MM.1S (cell line): ENCODE results near the gene PHC1.

Experiments
- DNase-seq: peaks from one replicate; pipeline ENCODE4 v3.0.0-alpha.2; 2015
- H2AFZ ChIP-seq: fragments of 300-600 bp; sonication (generic); 2 replicates; pipeline ENCODE4 v1.6.0; 2016; ENCODE audit warnings: antibody characterized with exemption, low read length
- H3F3A ChIP-seq: fragments of 300-600 bp; sonication (generic); 2 replicates; pipeline ENCODE4 v1.6.1; 2016; ENCODE audit warnings: mild to moderate bottlenecking, antibody characterized with exemption, low read length, moderate library complexity, mixed read lengths; ENCODE audit not compliant: insufficient read depth
- H3K27ac ChIP-seq: fragments of 300-600 bp; sonication (generic); 2 replicates; pipeline ENCODE4 v1.5.1; 2016; ENCODE audit warnings: mild to moderate bottlenecking, low read length
- H3K27me3 ChIP-seq: fragments of 300-600 bp; sonication (generic); replicated peaks from 2 replicates; pipeline ENCODE4 v1.6.0; 2016; ENCODE audit warnings: low read length; ENCODE audit not compliant: insufficient read depth
- H3K36me3 ChIP-seq: fragments of 300-600 bp; sonication (generic); replicated peaks from 2 replicates; pipeline ENCODE4 v1.6.1; 2016; ENCODE audit warnings: mild to moderate bottlenecking, low read length, mixed read lengths; ENCODE audit not compliant: insufficient read depth
- H3K4me1 ChIP-seq: fragments of 300-600 bp; sonication (generic); 2 replicates; pipeline ENCODE4 v1.6.1; 2016; ENCODE audit warnings: low read length, mixed read lengths
- H3K4me2 ChIP-seq: fragments of 300-600 bp; sonication (generic); 2 replicates; pipeline ENCODE4 v1.6.0; 2016; ENCODE audit warnings: low read depth, low read length
- H3K4me3 ChIP-seq: fragments of 300-600 bp; sonication (generic); 2 replicates; pipeline ENCODE4 v1.5.1; 2016; ENCODE audit warnings: low read length, mixed read lengths
- H3K79me2 ChIP-seq: fragments of 300-600 bp; sonication (generic); 2 replicates; pipeline ENCODE4 v1.6.1; 2016; ENCODE audit warnings: mixed run types, low read length, mixed read lengths
- H3K9ac ChIP-seq: fragments of 300-600 bp; sonication (generic); 2 replicates; pipeline ENCODE4 v1.6.1; 2016; ENCODE audit warnings: low read length, mixed read lengths
- H3K9me2 ChIP-seq: fragments of 300-600 bp; sonication (generic); replicated peaks from 2 replicates; pipeline ENCODE4 v1.6.1; 2016; ENCODE audit warnings: mild to moderate bottlenecking, low read length, mixed read lengths; ENCODE audit not compliant: insufficient read depth
- H3K9me3 ChIP-seq: fragments of 300-600 bp; sonication (generic); replicated peaks from 2 replicates; pipeline ENCODE4 v1.6.1; 2016; ENCODE audit warnings: mild to moderate bottlenecking, low read length, mixed read lengths; ENCODE audit not compliant: insufficient read depth
- H4K20me1 ChIP-seq: fragments of 300-600 bp; sonication (generic); 2 replicates; pipeline ENCODE4 v1.6.1; 2016; ENCODE audit warnings: mild to moderate bottlenecking, low read length, moderate library complexity, mixed read lengths; ENCODE audit not compliant: insufficient read depth
- EZH2 ChIP-seq: fragments of 300-600 bp; sonication (generic); optimal IDR thresholded peaks from 2 replicates; pipeline ENCODE3; 2017; ENCODE audit warnings: low read depth, mild to moderate bottlenecking, antibody characterized with exemption, low read length, mixed read lengths
- EZH2phosphoT487 ChIP-seq: fragments of 300-600 bp; sonication (generic); IDR thresholded peaks from 2 replicates; pipeline ENCODE4 v1.6.1; 2018; ENCODE audit warnings: antibody characterized with exemption, low read length
- TF ChIP-seq, protein P1 (sequence below): fragments of 300-600 bp; sonication (generic); IDR thresholded peaks from 2 replicates; pipeline ENCODE4 v1.5.1; 2016; ENCODE audit warnings: antibody characterized with exemption, low read length, mixed read lengths

The PHC1 gene

DNA sequence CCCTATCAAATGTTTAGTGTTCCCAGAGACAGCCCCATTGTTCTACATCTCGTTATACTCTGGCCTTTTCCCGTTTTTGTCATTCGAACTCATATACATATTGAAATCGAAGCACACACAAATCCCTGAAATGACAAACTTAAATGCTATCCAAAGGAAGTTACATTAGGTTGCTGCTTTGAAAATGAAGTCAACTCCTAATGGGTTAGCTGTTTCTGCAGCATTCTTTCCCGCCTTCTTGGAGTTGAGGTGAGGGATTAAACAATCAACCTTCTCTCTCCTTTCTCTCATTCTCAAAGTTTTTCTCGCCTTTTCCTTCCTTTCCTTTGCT, 642 bp upstream of the PHC1 start:
- no peak for DNase-seq
- H3K27ac ChIP-seq, result no peak overlapping the region
- no peak for TF ChIP-seq EZH2
- TF ChIP-seq, protein P1, sequence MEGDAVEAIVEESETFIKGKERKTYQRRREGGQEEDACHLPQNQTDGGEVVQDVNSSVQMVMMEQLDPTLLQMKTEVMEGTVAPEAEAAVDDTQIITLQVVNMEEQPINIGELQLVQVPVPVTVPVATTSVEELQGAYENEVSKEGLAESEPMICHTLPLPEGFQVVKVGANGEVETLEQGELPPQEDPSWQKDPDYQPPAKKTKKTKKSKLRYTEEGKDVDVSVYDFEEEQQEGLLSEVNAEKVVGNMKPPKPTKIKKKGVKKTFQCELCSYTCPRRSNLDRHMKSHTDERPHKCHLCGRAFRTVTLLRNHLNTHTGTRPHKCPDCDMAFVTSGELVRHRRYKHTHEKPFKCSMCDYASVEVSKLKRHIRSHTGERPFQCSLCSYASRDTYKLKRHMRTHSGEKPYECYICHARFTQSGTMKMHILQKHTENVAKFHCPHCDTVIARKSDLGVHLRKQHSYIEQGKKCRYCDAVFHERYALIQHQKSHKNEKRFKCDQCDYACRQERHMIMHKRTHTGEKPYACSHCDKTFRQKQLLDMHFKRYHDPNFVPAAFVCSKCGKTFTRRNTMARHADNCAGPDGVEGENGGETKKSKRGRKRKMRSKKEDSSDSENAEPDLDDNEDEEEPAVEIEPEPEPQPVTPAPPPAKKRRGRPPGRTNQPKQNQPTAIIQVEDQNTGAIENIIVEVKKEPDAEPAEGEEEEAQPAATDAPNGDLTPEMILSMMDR, result no peak
- TF ChIP-seq EZH2phosphoT487, result no peak
- no peaks in the 10 kb centered on the region for H4K20me1 ChIP-seq
- peak overlapping the region; percentile 61; the same call in 1 of the 2 replicates for H3K9ac ChIP-seq
- H3K4me1 ChIP-seq, result peaks cover 11% of the 10 kb centered on the region
- no peaks in the 10 kb centered on the region for H3K9me2 ChIP-seq
- H3K9me3 ChIP-seq, result no peaks in the 10 kb centered on the region
- H3K4me2 ChIP-seq, result peak overlapping the region; percentile 91
- peak overlapping the region; percentile 82 for H3K4me3 ChIP-seq
- H3K27me3 ChIP-seq, result no peaks in the 10 kb centered on the region
- H3K79me2 ChIP-seq, result no peaks in the 10 kb centered on the region
- peaks cover 3% of the 10 kb centered on the region; the same call in 1 of the 2 replicates for H3F3A ChIP-seq
- H2AFZ ChIP-seq, result peak overlapping the region; percentile 98
- H3K36me3 ChIP-seq, result no peaks in the 10 kb centered on the region

DNA sequence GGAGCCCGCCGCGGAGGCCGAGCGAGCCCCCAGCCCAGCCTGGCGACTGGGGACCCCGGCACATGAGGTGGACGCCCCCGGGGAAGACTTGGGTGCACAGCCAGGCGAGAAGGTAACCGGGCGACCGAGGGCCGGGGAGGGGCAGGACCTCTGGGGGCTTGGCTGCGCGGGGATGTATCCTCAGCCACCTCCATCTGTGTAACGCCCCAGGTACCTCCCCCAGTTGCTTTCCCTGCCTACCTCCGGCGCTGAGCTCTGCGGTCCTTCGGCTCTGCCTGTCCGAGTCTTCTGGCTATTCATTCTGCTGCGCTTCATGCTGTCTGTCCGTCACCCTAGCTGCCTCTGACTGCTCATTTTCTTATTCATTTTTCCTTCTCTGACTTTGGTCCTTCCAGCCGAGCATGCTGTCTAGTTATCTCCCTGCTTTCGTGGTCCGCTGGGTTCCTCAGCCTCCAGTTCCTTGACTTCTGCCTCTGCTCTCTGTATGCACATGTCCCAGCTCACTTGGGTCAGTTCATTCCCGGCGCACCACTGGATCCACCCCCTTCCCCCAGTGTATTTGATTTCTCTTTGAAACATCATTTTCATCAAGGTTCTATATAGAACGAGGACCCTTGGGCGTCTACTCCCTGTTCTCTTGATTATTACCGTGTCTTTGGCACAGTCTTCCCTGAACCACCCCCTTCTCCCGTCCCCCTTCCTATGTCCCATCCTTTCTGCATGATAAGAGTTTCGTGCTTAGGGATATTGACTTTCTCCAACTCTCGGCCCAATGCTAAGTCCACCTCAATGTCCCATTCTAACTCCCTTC, 612 bp downstream of the PHC1 start:
- DNase-seq, result peak; percentile 75
- Histone ChIP-seq H3K4me2 (peak overlapping the region; percentile 76), H3K9me2 (no peaks in the 10 kb centered on the region), H2AFZ (peak overlapping the region; percentile 75), H3K36me3 (no peaks in the 10 kb centered on the region), H3K4me3 (peak overlapping the region; percentile 62), H3K4me1 (peaks cover 11% of the 10 kb centered on the region), H3K9ac (no peak overlapping the region; the same call in 1 of the 2 replicates), H3K79me2 (no peaks in the 10 kb centered on the region), H3K27ac (no peak overlapping the region), H3K9me3 (no peaks in the 10 kb centered on the region), H4K20me1 (no peaks in the 10 kb centered on the region), H3F3A (peaks cover 3% of the 10 kb centered on the region; the same call in 1 of the 2 replicates), H3K27me3 (no peaks in the 10 kb centered on the region)
- TF ChIP-seq EZH2, result no peak
- TF ChIP-seq, protein P1, result no peak
- no peak for TF ChIP-seq EZH2phosphoT487

DNA sequence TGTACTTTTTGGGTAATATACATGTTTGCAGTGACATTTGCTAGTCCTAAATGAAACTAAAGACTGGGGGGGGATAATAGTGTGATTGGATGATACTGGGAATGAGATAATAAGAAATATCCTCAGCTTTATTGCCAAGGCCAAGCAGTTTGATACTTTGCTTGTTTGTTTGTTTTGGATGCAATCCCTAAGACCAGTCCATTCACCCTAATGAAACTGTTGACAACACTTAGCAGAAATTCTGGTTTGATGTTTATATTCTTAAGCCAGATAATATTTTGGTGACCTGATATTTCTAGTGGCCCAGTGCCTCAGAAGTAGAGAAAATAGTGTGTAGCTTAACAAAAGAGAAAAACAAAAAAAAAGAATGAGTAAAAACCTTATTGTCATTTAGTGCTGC, 1.8 kb downstream of the PHC1 start:
- no peaks in the 10 kb centered on the region for H3K36me3 ChIP-seq
- no peaks in the 10 kb centered on the region for H4K20me1 ChIP-seq
- no peaks in the 10 kb centered on the region for H3K27me3 ChIP-seq
- peaks cover 11% of the 10 kb centered on the region for H3K4me1 ChIP-seq
- no peak for TF ChIP-seq EZH2
- TF ChIP-seq, protein P1, result no peak
- no peak for TF ChIP-seq EZH2phosphoT487
- H3K27ac ChIP-seq, result no peak overlapping the region
- no peak overlapping the region for H2AFZ ChIP-seq
- no peaks in the 10 kb centered on the region for H3K79me2 ChIP-seq
- H3K4me2 ChIP-seq, result no peak overlapping the region
- H3K9me3 ChIP-seq, result no peaks in the 10 kb centered on the region
- no peak for DNase-seq
- no peak overlapping the region for H3K4me3 ChIP-seq
- peaks cover 3% of the 10 kb centered on the region; the same call in 1 of the 2 replicates for H3F3A ChIP-seq
- H3K9ac ChIP-seq, result no peak overlapping the region
- H3K9me2 ChIP-seq, result no peaks in the 10 kb centered on the region
